HG03432 (cell line): ENCODE data around the gene CEP164.
A peak's percentile ranks its signal among the peaks of the same experiment; 100 is the strongest.

Experiments
- ATAC-seq: cut with Tn5 transposase; IDR thresholded peaks from one replicate; pipeline ENCODE4 v1.9.1; 2021; ENCODE audit warnings: mild to moderate bottlenecking, moderate library complexity; ENCODE audit not compliant: unreplicated experiment

CEP164 gene

GRCh38 chr11:117417856-117418255 is 90.2 kb downstream of the CEP164 start:
- ATAC-seq = no peak

- ATAC-seq = no peak
These were observed 91.3 kb downstream of the CEP164 start for GRCh38 chr11:117418737-117419481.

- no peak for ATAC-seq
These were observed 92.0 kb downstream of the CEP164 start for GRCh38 chr11:117419482-117420142.

GRCh38 chr11:117420143-117420485 is 92.5 kb downstream of the CEP164 start:
- no peak for ATAC-seq

- ATAC-seq = no peak
These were observed 92.9 kb downstream of the CEP164 start for GRCh38 chr11:117420598-117420997.

GRCh38 chr11:117421041-117421440 is 93.4 kb downstream of the CEP164 start:
- no peak for ATAC-seq

GRCh38 chr11:117421476-117421875 is 93.8 kb downstream of the CEP164 start:
- no peak for ATAC-seq

- no peak for ATAC-seq
These were observed 95.5 kb downstream of the CEP164 start for GRCh38 chr11:117423046-117423575.

GRCh38 chr11:117424781-117425180 is 97.1 kb downstream of the CEP164 start:
- ATAC-seq = no peak

GRCh38 chr11:117425679-117426296 is 98.1 kb downstream of the CEP164 start:
- no peak for ATAC-seq

GRCh38 chr11:117426297-117426685 is 98.6 kb downstream of the CEP164 start:
- ATAC-seq = no peak

- no peak for ATAC-seq
These were observed 99.3 kb downstream of the CEP164 start for GRCh38 chr11:117426941-117427340.

- no peak for ATAC-seq
These were observed 99.8 kb downstream of the CEP164 start for GRCh38 chr11:117427356-117427874.

- ATAC-seq = no peak
These were observed 100.7 kb downstream of the CEP164 start for GRCh38 chr11:117428186-117428855.

- no peak for ATAC-seq
These were observed 101.2 kb downstream of the CEP164 start for GRCh38 chr11:117428856-117429229.

- no peak for ATAC-seq
These were observed 102.8 kb downstream of the CEP164 start for GRCh38 chr11:117430293-117430955.

GRCh38 chr11:117431436-117431835 is 103.8 kb downstream of the CEP164 start:
- ATAC-seq = no peak

- no peak for ATAC-seq
These were observed 106.1 kb downstream of the CEP164 start for GRCh38 chr11:117433717-117434116.

- no peak for ATAC-seq
These were observed 106.8 kb downstream of the CEP164 start for GRCh38 chr11:117434481-117434880.

- ATAC-seq = peak; percentile 74
These were observed 107.7 kb downstream of the CEP164 start for GRCh38 chr11:117435326-117435725.
